Sigmoid colon (tissue), 4 donors: ENCODE measurements around the gene MGST2.

Experiments
- EP300 ChIP-seq, 4 donors: sonication (generic); formaldehyde crosslinking; IDR thresholded peaks; one replicate each; pipeline ENCODE4 v1.6.1; 2017; ENCODE audit warnings: antibody characterized with exemption in 4 of 4
- POLR2AphosphoS5 ChIP-seq, 4 donors: sonication (generic); formaldehyde crosslinking; IDR thresholded peaks; one replicate each; pipeline ENCODE4 v1.6.1; 2017; ENCODE audit warnings: antibody characterized with exemption in 4 of 4
- TF ChIP-seq, protein P1 (sequence below), 4 experiments: fragments of 450-650 bp in 3 of 4; fragments of 200-600 bp in 1 of 4; IDR thresholded peaks; one replicate each; pipeline ENCODE4 v1.5.1; 2016 to 2019; ENCODE audit warnings: antibody characterized with exemption in 4 of 4, mild to moderate bottlenecking in 3 of 4, moderate library complexity in 2 of 4

DNA sequence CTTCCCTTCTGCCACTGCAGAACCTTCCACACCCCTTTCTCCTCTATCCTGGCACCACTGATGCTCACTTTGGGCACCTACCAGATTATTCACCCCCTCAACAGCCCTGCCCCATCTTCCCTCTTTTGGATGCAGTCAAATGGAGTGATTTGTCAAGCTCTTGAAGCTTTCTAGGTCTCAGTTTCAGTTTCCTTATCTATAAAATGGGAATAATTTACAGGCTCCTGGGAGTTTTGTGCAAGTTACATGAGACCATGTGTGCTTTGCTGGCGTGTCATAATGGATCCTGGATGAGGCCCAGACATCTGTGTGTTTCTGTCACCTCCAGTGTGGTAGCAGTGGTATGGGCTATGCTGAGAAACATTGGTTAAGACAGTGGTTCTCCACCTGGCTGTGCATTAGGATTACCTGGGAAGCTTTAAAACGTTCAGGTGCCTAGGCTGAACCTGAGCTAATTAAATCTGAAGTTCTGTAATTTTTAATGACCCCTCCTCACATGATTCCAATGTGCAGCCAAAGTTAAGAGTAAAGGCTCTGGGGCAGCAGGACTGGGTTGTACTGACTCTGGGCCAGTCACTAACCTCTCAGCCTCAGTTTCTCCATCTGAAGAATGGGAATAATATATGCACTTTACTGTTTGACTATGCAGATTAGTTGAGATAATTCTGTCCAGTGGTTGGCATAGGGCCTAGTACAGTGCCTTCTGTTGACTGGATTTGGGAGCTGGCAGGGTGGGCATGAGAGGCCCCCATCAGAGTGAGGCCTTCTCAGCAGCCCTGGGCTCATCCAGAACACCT lies 6.8 kb upstream of the MGST2 start:
- TF ChIP-seq, protein P1, sequence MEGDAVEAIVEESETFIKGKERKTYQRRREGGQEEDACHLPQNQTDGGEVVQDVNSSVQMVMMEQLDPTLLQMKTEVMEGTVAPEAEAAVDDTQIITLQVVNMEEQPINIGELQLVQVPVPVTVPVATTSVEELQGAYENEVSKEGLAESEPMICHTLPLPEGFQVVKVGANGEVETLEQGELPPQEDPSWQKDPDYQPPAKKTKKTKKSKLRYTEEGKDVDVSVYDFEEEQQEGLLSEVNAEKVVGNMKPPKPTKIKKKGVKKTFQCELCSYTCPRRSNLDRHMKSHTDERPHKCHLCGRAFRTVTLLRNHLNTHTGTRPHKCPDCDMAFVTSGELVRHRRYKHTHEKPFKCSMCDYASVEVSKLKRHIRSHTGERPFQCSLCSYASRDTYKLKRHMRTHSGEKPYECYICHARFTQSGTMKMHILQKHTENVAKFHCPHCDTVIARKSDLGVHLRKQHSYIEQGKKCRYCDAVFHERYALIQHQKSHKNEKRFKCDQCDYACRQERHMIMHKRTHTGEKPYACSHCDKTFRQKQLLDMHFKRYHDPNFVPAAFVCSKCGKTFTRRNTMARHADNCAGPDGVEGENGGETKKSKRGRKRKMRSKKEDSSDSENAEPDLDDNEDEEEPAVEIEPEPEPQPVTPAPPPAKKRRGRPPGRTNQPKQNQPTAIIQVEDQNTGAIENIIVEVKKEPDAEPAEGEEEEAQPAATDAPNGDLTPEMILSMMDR (IDR thresholded peaks at IDR 0.05) = no peak
- TF ChIP-seq EP300 (IDR thresholded peaks at IDR 0.05) = no peak
- TF ChIP-seq POLR2AphosphoS5 (IDR thresholded peaks at IDR 0.05) = no peak
